HCT116 (cell line): Measurements from ENCODE around the gene FAR2. TPM values are rescaled to one million over a fixed set of nuclear protein-coding genes. Genes with fewer than 3 reads are reported as not detected.

Source experiments
- ATAC-seq: fragments of 200-7000 bp; cut with Tn5 transposase; 2 replicates; pipeline ENCODE4 v1.9.1; 2020; ENCODE audit warnings: mild to moderate bottlenecking, moderate library complexity
- BruUV-seq: library from RNA; stranded (reverse); fragments of 400-500 nt; replicated peaks from 2 replicates; lab custom pipeline; 2021; lab: Mats Ljungman, UMichigan
- CTCF ChIA-PET: fragments of 300-600 bp; sonication (Branson Sonifier 250); formaldehyde crosslinking; loops from one replicate; lab custom pipeline; 2021; ENCODE audit warnings: antibody characterized with exemption; lab: Charles Lee
- POLR2A ChIA-PET: fragments of 300-600, 350-600 bp; sonication (Branson Sonifier 250); formaldehyde crosslinking; loops from one replicate; lab custom pipeline; 2021; ENCODE audit warnings: antibody characterized with exemption; lab: Charles Lee
- RAD21 ChIA-PET, 2 experiments: fragments of 300-600 bp; sonication (Branson Sonifier 250); formaldehyde crosslinking; loops; one replicate each; lab custom pipeline; 2023; ENCODE audit warnings: low total read pairs in 2 of 2; ENCODE audit not compliant: uncharacterized antibody in 2 of 2, unreplicated experiment in 2 of 2, low non-redundant PET in 1 of 2; lab: Charles Lee
- DNase-seq: peaks from one replicate; pipeline ENCODE4 v3.0.0-alpha.2; 2010; ENCODE audit warnings: low read depth, low spot score
- H2AFZ ChIP-seq: fragments of 200-600 bp; shearing (Covaris generic), sonication (generic); 2 replicates; pipeline ENCODE4 v1.6.1; 2017; ENCODE audit warnings: low read depth, mixed run types, mixed read lengths, antibody characterized with exemption, low read length; ENCODE audit not compliant: poor library complexity, severe bottlenecking
- H3K27ac ChIP-seq: 2 replicates; pipeline ENCODE4 v1.5.1; 2012; ENCODE audit warnings: low read depth, low read length
- H3K27me3 ChIP-seq: fragments of 200-600 bp; sonication (generic); 2 replicates; pipeline ENCODE4 v1.6.1; 2016; ENCODE audit warnings: mixed run types, low read length, mixed read lengths; ENCODE audit not compliant: insufficient read depth
- H3K36me3 ChIP-seq, 2 experiments: fragments of 200-500 bp in 1 of 2; fragments of 200-600 bp in 1 of 2; sonication (Bioruptor generic) in 1 of 2; sonication (generic) in 1 of 2; 2 replicates each; pipeline versions ENCODE4 v1.5.1 to v1.6.1; 2014 to 2016; ENCODE audit warnings: low read length in 2 of 2, inconsistent platforms in 1 of 2, mixed read lengths in 1 of 2, mixed run types in 1 of 2; ENCODE audit not compliant: insufficient read depth in 2 of 2, control insufficient read depth in 1 of 2
- H3K4me1 ChIP-seq, 2 experiments: fragments of 200-600 bp in 1 of 2; sonication (generic) in 1 of 2; 2 replicates each; pipeline versions ENCODE4 v1.5.1 to v1.6.1; 2012 to 2017; ENCODE audit warnings: low read length in 2 of 2, inconsistent platforms in 1 of 2, mild to moderate bottlenecking in 1 of 2, mixed read lengths in 1 of 2, mixed run types in 1 of 2, moderate library complexity in 1 of 2; ENCODE audit not compliant: insufficient read depth in 2 of 2, control insufficient read depth in 1 of 2
- H3K4me2 ChIP-seq: fragments of 200-600 bp; sonication (generic); 2 replicates; pipeline ENCODE4 v1.6.1; 2017; ENCODE audit warnings: mixed run types, low read length, mixed read lengths
- H3K4me3 ChIP-seq, 2 experiments: fragments of 200-600 bp in 1 of 2; sonication (generic) in 1 of 2; replicated peaks in 1 of 2; 2 replicates each; pipeline ENCODE4 v1.5.1; 2011 to 2016; ENCODE audit warnings: low read length in 2 of 2, control low read depth in 1 of 2, low read depth in 1 of 2, mild to moderate bottlenecking in 1 of 2, mixed read lengths in 1 of 2, mixed run types in 1 of 2
- H3K79me2 ChIP-seq: fragments of 200-600 bp; sonication (generic); 2 replicates; pipeline ENCODE4 v1.6.1; 2017; ENCODE audit warnings: mild to moderate bottlenecking, mixed run types, low read length, moderate library complexity, mixed read lengths; ENCODE audit not compliant: insufficient read depth
- H3K9ac ChIP-seq: fragments of 200-600 bp; sonication (generic); 2 replicates; pipeline ENCODE4 v1.6.1; 2016; ENCODE audit warnings: low read length, mixed read lengths
- H3K9me2 ChIP-seq: fragments of 200-600 bp; sonication (generic), shearing (Covaris generic); 2 replicates; pipeline ENCODE4 v1.6.1; 2017; ENCODE audit warnings: mixed run types, mild to moderate bottlenecking, moderate library complexity; ENCODE audit not compliant: insufficient read depth
- H3K9me3 ChIP-seq, 2 experiments: fragments of 200-500 bp in 1 of 2; fragments of 200-600 bp in 1 of 2; sonication (Bioruptor generic) in 1 of 2; sonication (generic) in 1 of 2; 2 replicates each; pipeline ENCODE4 v1.6.1; 2014 to 2017; ENCODE audit warnings: low read length in 2 of 2, mixed read lengths in 2 of 2, inconsistent platforms in 1 of 2, low read depth in 1 of 2, mild to moderate bottlenecking in 1 of 2, mixed run types in 1 of 2, moderate library complexity in 1 of 2; ENCODE audit not compliant: control insufficient read depth in 1 of 2, insufficient read depth in 1 of 2
- H4K20me1 ChIP-seq: fragments of 200-600 bp; sonication (generic), shearing (Covaris generic); 2 replicates; pipeline ENCODE4 v1.6.1; 2017; ENCODE audit warnings: mixed run types, mild to moderate bottlenecking, moderate library complexity; ENCODE audit not compliant: insufficient read depth
- CBX3 ChIP-seq: IDR thresholded peaks from 2 replicates; pipeline ENCODE4 v1.6.1; 2012; ENCODE audit warnings: low read depth
- CEBPB ChIP-seq: IDR thresholded peaks from 2 replicates; pipeline ENCODE4 v1.6.1; 2012; ENCODE audit warnings: low read depth
- EGR1 ChIP-seq: IDR thresholded peaks from 2 replicates; pipeline ENCODE4 v1.6.1; 2012; ENCODE audit warnings: low read depth
- ELF1 ChIP-seq: IDR thresholded peaks from 2 replicates; pipeline ENCODE4 v1.6.1; 2012; ENCODE audit warnings: low read depth, borderline replicate concordance
- EZH2 ChIP-seq: fragments of 200-600 bp; sonication (generic); IDR thresholded peaks from 2 replicates; pipeline ENCODE4 v1.6.1; 2017; ENCODE audit warnings: antibody characterized with exemption, mixed run types
- EZH2phosphoT487 ChIP-seq: fragments of 200-600 bp; IDR thresholded peaks from 2 replicates; pipeline ENCODE4 v1.6.1; 2018; ENCODE audit warnings: antibody characterized with exemption, borderline replicate concordance
- FOSL1 ChIP-seq: IDR thresholded peaks from 2 replicates; pipeline ENCODE4 v1.6.1; 2012; ENCODE audit warnings: low read depth
- JUND ChIP-seq: IDR thresholded peaks from 2 replicates; pipeline ENCODE4 v1.6.1; 2012
- POLR2AphosphoS5 ChIP-seq: IDR thresholded peaks from 2 replicates; pipeline ENCODE4 v1.6.1; 2011; ENCODE audit warnings: mild to moderate bottlenecking, low read depth, low read length, moderate library complexity
- RAD21 ChIP-seq: IDR thresholded peaks from 2 replicates; pipeline ENCODE4 v1.6.1; 2012; ENCODE audit warnings: low read depth, mild to moderate bottlenecking
- SIN3A ChIP-seq: IDR thresholded peaks from 2 replicates; pipeline ENCODE4 v1.6.1; 2012; ENCODE audit warnings: low read depth
- SP1 ChIP-seq: IDR thresholded peaks from 2 replicates; pipeline ENCODE4 v1.6.1; 2012; ENCODE audit warnings: low read depth
- SRF ChIP-seq: IDR thresholded peaks from 2 replicates; pipeline ENCODE4 v1.6.1; 2012; ENCODE audit warnings: low read depth
- ZFX ChIP-seq: fragments of 450-650 bp; IDR thresholded peaks from 2 replicates; pipeline ENCODE4 v1.6.1; 2017
- ZNF274 ChIP-seq: fragments of 200-500 bp; sonication (Bioruptor generic); IDR thresholded peaks from 2 replicates; pipeline ENCODE4 v1.6.1; 2014; ENCODE audit warnings: mild to moderate bottlenecking, low read depth, low read length, inconsistent platforms
- intact Hi-C: fragments of 100-400 bp; cut with micrococcal nuclease; formaldehyde crosslinking; loops from 2 replicates; pipeline ENCODE4 v1.10.0; 2022
- total RNA-seq: library from RNA; stranded (reverse); gene quantifications from one replicate; pipeline ENCODE4 v1.2.1, GENCODE V29; 2021; ENCODE audit not compliant: unreplicated experiment
- TF ChIP-seq, protein P1 (sequence below): IDR thresholded peaks from 2 replicates; pipeline ENCODE4 v1.6.1; 2012
- TF ChIP-seq, protein P2 (sequence below): IDR thresholded peaks from 2 replicates; pipeline ENCODE4 v1.6.1; 2012; ENCODE audit warnings: low read depth
- TF ChIP-seq, protein P3 (sequence below): IDR thresholded peaks from 2 replicates; pipeline ENCODE4 v1.6.1; 2011; ENCODE audit warnings: mild to moderate bottlenecking, low read length, moderate library complexity; ENCODE audit not compliant: insufficient replicate concordance; ENCODE audit errors: extremely low read depth
- TF ChIP-seq, protein P4 (sequence below): IDR thresholded peaks from 2 replicates; pipeline ENCODE4 v1.6.1; 2012

Gene FAR2
- total RNA-seq, 1 experiment from 2014 or later: 9.7 TPM

DNA sequence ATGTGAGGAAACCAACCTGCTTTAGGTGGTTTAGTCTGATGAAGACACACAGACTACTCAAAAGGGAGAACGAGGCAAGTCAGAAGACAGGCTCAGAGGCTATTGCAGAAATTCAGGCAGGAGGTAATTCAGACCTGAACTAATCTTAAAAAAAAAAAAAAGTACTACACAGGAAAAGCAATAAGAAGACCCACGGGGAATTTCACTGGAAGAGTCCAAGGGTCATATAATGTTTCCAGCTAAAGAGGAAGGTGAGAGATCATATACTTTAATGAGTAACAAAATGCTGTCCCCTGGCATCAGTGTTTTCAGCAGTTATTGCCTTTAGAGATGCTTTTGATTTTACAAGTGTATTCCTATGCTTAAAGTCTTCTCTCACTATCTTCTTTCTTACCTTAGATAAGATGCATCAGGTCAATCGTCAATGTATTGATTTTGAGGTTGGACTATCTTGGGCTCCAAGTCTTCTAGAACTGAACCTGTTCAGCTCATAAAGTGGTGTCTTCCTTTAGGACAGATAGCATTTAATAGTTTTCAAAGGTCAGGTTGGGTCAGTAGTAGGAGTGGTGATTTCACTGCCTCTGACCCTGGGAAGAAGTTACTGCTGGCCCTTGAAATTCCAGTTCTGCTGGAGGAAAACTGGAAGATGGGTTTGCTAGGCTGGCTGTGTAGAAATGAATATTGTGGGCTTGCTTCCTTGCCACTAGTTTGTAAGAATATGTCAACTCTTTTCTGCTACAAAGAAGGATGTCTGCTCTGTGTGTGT, 60.0 kb downstream of the FAR2 start:
- no peak overlapping the region for H3K27ac ChIP-seq
- no peaks in the 10 kb centered on the region for H3K9me3 ChIP-seq
- no peak overlapping the region for H2AFZ ChIP-seq
- H3K27me3 ChIP-seq: no peaks in the 10 kb centered on the region
- H3K4me1 ChIP-seq: no peaks in the 10 kb centered on the region
- no peak overlapping the region for H3K4me3 ChIP-seq
- RAD21 ChIA-PET: no interaction called here
- no peak overlapping the region for H3K4me2 ChIP-seq
- no peaks in the 10 kb centered on the region for H3K79me2 ChIP-seq
- ATAC-seq (no peak), DNase-seq (no peak)
- TF ChIP-seq ZNF274 (no peak), CBX3 (no peak), SP1 (no peak), JUND (no peak), EGR1 (no peak), FOSL1 (no peak), EZH2 (no peak), POLR2AphosphoS5 (no peak), ELF1 (no peak), SIN3A (no peak), SRF (no peak), RAD21 (no peak), ZFX (no peak), CEBPB (no peak), EZH2phosphoT487 (no peak)
- TF ChIP-seq, protein P1, sequence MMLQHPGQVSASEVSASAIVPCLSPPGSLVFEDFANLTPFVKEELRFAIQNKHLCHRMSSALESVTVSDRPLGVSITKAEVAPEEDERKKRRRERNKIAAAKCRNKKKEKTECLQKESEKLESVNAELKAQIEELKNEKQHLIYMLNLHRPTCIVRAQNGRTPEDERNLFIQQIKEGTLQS: no peak
- TF ChIP-seq, protein P2, sequence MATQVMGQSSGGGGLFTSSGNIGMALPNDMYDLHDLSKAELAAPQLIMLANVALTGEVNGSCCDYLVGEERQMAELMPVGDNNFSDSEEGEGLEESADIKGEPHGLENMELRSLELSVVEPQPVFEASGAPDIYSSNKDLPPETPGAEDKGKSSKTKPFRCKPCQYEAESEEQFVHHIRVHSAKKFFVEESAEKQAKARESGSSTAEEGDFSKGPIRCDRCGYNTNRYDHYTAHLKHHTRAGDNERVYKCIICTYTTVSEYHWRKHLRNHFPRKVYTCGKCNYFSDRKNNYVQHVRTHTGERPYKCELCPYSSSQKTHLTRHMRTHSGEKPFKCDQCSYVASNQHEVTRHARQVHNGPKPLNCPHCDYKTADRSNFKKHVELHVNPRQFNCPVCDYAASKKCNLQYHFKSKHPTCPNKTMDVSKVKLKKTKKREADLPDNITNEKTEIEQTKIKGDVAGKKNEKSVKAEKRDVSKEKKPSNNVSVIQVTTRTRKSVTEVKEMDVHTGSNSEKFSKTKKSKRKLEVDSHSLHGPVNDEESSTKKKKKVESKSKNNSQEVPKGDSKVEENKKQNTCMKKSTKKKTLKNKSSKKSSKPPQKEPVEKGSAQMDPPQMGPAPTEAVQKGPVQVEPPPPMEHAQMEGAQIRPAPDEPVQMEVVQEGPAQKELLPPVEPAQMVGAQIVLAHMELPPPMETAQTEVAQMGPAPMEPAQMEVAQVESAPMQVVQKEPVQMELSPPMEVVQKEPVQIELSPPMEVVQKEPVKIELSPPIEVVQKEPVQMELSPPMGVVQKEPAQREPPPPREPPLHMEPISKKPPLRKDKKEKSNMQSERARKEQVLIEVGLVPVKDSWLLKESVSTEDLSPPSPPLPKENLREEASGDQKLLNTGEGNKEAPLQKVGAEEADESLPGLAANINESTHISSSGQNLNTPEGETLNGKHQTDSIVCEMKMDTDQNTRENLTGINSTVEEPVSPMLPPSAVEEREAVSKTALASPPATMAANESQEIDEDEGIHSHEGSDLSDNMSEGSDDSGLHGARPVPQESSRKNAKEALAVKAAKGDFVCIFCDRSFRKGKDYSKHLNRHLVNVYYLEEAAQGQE: no peak
- TF ChIP-seq, protein P3, sequence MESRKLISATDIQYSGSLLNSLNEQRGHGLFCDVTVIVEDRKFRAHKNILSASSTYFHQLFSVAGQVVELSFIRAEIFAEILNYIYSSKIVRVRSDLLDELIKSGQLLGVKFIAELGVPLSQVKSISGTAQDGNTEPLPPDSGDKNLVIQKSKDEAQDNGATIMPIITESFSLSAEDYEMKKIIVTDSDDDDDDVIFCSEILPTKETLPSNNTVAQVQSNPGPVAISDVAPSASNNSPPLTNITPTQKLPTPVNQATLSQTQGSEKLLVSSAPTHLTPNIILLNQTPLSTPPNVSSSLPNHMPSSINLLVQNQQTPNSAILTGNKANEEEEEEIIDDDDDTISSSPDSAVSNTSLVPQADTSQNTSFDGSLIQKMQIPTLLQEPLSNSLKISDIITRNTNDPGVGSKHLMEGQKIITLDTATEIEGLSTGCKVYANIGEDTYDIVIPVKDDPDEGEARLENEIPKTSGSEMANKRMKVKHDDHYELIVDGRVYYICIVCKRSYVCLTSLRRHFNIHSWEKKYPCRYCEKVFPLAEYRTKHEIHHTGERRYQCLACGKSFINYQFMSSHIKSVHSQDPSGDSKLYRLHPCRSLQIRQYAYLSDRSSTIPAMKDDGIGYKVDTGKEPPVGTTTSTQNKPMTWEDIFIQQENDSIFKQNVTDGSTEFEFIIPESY: no peak
- TF ChIP-seq, protein P4, sequence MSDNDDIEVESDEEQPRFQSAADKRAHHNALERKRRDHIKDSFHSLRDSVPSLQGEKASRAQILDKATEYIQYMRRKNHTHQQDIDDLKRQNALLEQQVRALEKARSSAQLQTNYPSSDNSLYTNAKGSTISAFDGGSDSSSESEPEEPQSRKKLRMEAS: no peak
- POLR2A ChIA-PET: no interaction called here
- BruUV-seq: no TSS peak
- no peaks in the 10 kb centered on the region for H4K20me1 ChIP-seq
- CTCF ChIA-PET: no interaction called here
- no peaks in the 10 kb centered on the region for H3K36me3 ChIP-seq
- H3K9me2 ChIP-seq: no peaks in the 10 kb centered on the region
- no peak overlapping the region for H3K9ac ChIP-seq
- intact Hi-C loops: no loop called here
